HG03521 (cell line): ENCODE measurements around the gene DPH3.

Experiments
- ATAC-seq: cut with Tn5 transposase; IDR thresholded peaks from one replicate; pipeline ENCODE4 v1.9.1; 2021; ENCODE audit warnings: mild to moderate bottlenecking, moderate library complexity; ENCODE audit not compliant: unreplicated experiment

The DPH3 gene

DNA sequence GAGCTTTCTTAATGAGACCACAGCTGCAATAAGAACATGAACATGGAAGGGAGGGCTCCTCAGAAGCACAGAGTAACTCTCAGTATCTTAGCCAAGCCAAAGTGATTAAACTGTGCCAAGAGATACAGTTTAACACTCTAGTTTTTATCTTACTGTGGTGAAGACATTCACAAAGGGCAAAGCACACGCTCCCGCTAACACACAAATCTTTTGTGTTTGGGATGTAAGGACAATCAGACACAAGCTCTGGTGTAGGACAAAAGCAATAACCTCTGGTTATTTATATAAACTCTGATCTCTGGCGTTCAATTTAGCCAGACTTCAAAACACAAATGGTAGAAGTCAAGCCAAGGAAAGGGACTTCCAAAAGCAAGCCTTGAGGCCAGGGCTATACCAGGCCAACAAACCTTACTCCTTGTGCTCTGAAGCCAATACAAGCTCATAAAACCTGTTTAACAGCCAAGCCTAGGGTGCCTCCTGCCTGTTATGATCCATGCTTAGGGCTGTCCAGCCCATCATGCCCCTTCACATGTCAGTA is 27.8 kb downstream of the DPH3 start:
- no peak for ATAC-seq

DNA sequence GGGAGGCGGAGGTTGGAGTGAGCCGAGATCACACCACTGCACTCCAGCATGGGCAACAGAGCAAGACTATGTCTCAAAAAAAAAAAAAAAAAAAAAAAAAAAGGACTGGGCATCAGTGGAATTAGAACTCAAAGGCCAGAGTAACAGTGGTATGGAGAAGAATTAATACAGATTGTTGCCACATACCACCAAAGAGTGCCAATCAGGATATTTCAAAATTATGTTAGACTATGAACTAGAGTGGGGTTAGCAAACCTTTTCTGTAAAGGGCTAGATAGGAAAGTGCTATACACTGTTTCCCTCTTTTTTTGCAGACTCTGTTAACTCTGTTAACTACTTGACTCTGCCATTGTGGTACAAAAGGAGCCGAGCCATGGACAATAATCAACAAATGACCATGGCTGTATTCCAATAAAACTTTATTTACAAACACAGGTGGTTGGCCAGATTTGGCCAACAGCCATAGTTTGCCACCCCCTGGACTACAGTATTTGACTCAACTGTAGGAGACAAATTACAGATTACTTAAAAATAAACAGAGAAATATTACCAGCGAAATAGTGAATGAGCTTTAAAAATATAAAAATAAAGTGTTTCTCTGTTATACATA is 28.6 kb downstream of the DPH3 start:
- ATAC-seq, result no peak

DNA sequence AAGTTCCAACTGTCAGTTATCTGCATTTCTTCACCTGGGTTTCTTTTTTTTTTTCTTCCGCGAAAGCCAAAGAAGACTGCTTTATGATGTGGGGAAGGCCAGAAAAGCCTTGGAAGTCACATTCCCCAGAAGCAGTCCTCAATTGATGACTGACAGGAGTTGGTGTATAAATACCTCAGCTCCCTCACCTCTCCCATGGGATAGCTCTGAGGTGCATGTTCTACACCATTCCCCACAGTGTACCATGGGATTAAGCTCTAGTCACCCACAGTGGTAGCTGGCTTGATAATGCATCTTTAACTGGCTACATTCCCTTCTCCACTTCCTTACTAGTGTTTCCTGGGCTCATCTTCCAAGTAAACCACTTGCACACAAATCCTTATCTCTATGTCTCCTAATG is 30.5 kb downstream of the DPH3 start:
- ATAC-seq, result no peak

DNA sequence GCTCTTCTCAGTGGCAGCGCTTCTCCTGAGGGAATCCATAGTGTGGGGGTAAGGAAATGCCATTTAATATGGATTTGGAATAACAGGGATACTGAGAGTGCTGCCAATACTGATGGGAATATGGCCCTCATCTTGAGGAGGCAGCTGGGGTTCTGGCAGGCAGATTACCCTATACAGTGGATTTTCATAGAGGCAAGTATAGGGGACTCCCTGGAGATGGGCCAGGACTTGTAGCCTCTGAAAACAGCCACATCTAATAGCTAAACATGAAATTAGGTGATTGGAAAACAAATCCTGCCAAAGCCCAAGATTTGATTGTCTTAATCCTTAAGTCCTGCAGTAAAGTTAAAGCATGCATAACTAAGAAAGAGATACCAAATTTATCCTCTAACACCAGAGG is 30.9 kb downstream of the DPH3 start:
- ATAC-seq, result no peak

DNA sequence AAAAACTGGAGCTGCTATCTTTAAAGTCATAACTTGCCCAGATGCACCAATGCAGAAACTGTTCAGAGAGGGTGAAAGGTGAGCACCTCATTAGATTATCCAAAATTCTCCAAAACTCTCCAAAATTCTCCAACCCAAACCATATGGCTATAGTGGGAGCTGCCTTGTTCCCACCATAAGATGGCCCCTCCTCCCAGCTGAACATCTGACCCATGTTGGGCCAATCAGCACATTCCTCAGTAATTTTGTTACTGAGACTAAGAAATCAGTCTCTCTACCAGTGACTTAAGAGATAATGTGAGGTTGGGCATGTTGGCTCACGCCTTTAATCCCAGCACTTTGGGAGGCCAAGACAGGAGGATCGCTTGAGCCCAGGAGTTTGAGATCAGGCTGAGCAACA is 32.8 kb downstream of the DPH3 start:
- ATAC-seq, result no peak

DNA sequence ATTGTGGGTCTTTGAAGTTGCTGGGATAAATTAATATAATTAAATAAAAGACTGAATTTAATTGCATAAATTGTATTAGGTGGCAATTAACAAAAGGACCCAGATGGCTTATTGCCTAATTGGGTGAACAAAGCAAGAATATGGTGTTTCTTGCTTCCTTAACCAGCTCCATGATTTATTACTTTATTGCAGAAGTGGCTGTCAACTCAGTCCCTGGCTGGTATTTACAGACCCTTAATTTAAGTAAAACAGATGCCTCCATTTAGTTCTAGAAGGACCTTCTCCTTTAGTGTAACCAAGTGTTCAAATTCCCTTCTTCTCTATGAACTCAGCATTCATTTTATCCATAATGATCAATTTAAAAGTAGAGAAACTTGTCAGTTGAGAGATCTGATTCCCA is 35.1 kb downstream of the DPH3 start:
- ATAC-seq, result no peak

DNA sequence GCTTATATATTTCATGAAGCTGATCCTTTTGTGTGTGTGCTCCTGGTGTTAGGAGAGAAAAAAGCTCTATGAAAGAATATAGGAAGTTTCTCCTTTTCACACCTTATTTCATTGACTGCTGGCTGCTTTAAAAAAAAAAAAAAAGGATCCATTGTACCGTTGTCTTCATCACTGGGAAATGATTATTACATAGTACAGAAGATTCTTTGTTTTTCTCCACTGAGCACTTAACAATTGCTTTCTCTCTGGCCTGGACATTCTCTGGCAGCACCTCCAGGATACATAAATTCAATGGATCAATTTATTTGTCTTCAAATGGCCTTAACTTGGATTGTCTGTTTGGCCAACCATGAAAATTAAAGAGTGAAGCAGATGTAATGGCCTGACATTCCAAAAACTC is 37.2 kb downstream of the DPH3 start:
- ATAC-seq, result no peak

DNA sequence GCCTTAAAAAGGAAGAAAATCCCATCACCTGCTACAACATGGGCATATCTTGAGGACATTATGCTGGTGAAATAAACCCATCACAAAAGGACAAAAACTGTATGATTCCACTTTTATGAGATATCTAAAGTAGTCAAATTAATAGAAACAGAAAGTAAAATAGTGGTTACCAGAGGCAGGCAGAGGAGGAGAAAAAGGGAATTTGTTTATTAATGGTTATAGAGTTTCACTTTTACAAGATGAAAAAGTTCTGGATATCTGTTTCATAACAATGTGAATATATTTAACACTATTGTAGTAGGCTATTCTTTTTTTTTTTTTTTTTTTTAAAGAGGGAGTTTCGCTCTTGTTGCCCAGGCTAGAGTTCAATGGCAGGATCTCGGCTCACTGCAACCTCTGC is 40.4 kb downstream of the DPH3 start:
- no peak for ATAC-seq

DNA sequence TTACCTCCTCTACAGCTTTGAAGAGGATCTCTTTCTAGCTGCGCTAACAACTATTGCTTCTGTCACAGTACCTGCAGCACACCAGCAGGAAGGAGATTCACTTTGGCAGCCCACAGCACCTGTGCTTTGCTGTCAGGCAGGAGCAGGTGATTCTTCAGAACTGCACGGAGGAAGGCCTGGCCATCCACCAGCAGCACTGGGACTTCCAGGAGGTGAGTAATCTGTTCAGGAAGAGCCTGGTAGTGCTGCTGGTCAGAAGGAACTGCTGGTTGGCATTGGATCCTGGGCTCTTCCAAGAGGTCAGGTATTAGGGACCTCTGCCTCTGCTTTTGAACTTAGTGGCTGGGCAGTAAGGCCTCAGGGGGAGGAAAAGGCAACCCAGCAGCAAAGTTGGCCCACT is 42.2 kb downstream of the DPH3 start:
- ATAC-seq, result no peak

DNA sequence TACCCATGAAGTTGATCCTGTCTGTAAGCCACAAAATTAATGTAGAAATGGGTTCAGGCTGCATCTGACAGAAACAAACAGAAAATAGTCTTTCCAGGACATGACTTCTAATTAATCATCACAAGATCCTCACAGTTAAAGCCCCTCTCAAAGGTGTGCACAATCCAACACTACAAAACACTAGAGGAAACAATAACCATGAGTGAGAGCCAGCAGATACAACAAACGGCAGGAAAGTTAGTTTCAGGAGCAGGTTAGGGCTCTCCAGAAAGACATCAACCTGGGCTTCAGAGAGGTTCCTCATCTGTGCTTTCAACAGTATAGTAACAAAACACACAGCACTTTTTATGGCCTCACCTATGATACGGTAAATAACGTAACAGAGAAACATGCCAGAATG is 42.8 kb downstream of the DPH3 start:
- ATAC-seq, result no peak

DNA sequence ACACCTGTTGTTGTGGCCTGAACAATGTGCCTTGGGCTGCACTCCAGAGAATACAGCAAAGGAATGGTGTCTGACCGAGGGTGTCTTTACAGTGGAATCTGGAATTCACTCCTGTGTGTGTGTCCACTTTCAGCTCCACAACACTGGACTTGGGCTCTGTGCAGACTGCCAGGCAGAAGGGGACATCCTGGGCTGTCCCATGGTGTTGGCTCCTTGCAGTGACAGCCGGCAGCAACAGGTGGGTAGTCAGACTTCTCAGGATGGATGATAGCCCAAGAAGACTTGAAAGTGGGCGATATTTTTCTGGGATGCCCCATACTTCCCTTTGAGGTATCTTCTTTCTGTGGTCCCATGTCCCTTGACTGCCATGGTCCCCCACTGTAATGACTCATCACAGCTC is 45.0 kb downstream of the DPH3 start:
- no peak for ATAC-seq

DNA sequence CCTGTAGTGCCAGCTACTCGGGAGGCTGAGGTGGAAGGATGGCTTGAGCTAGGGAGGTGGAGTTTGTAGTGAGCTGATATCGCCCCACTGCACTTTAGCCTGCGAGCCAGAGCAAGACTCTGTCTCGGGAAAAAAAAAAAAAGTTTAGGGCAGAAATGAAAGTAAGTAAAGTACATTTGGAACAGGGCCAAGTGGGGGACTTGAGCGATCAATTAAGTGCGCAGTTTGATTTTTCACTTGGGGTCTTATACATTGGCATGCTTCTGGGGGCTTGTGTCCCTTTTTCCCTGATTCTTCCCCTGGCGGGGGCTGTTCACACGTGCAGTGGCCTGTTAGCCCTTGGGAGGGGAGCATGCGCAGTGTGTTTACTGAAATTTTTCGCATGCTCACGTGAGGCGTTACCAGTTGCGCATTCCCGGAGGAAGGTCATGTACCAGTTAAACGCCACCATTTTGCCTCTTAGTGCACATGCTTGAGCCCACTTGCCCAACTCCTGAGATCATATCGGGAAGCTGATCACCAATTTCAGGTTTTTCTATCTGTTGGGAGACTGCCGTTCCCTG is 48.3 kb downstream of the DPH3 start:
- no peak for ATAC-seq

DNA sequence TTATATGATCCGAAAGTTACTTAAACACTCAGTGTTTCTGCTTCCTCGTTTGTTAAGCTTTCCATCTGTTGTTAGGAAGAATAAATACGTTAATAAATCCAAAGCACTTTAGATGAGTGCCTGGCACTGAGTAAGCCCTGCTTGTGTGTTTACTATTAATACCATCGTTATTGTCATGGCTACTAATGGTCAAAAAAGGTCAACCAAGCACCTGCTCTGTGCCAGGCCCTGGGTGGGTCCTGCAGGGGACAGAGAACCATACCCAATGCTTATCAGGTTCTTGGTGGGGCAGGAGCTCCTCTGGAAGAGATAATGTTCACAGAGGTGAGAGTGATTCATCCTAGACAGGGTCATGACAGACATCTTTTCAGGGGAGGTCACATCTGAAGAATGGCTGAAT is 50.4 kb downstream of the DPH3 start:
- ATAC-seq, result no peak

DNA sequence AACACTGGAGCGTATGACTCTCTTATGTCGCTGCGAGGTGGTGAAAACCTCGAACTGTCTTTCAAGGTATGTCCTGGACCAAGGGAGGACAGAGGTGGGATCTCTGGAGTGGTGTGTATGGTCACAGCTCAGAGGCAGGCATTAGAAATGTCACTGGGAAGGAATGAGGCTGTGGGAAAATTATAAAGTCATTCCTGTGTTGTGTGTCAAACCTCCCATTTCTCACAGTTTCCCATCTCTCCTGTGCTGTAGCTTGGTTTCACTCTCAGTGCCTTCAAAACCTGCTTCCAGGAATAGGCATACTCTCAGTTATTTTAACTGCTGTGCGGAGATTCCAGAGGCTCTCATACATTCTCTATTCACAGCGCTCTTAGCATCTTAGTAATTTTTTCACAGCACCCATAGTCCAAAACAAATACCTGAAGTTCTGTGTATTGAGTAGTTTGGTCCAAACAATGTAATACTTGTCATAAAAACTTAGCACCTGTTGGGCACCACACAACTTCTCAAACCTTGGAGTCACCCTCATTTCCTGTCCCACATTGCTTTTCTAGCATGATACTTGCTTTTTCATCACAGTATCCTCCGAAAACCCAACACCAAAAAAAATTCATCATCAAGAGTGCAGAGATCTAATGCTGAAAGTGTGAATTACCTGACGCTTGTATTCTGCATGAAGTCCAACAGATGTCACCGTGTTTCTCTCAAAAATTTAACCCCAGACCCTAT is 53.4 kb downstream of the DPH3 start:
- ATAC-seq, result no peak
